ENCODE data around the gene NUDT22.
A peak's percentile ranks its signal among the peaks of the same experiment; 100 is the strongest.

The NUDT22 gene

GRCh38 chr11:64229744-64230170, 3.7 kb downstream of the NUDT22 start:
- DNase-seq = no peak

GRCh38 chr11:64230171-64230984, 4.3 kb downstream of the NUDT22 start, which contains the start of gene DNAJC4:
DNAJC4 (plus strand) TSS chr11:64230548; CDS start chr11:64230855, 307 bp downstream.
- peak; percentile 95 for DNase-seq

- DNase-seq = no peak
These were observed 4.9 kb downstream of the NUDT22 start for GRCh38 chr11:64230985-64231365.

- DNase-seq = no peak
These were observed 5.5 kb downstream of the NUDT22 start for GRCh38 chr11:64231546-64231945.

- no peak for DNase-seq
These were observed 6.3 kb downstream of the NUDT22 start for GRCh38 chr11:64232182-64232966.

- DNase-seq = no peak
These were observed 6.9 kb downstream of the NUDT22 start for GRCh38 chr11:64232967-64233315.

GRCh38 chr11:64233913-64234586, 8.0 kb downstream of the NUDT22 start, which contains the start of gene VEGFB:
VEGFB (plus strand) TSS chr11:64234584; CDS start chr11:64234834, 250 bp downstream.
- DNase-seq = peak; percentile 91

GRCh38 chr11:64234647-64235379, 8.7 kb downstream of the NUDT22 start:
- DNase-seq = peak; percentile 86

- no peak for DNase-seq
These were observed 9.5 kb downstream of the NUDT22 start for GRCh38 chr11:64235437-64236161.

GRCh38 chr11:64237484-64237951, 11.4 kb downstream of the NUDT22 start:
- DNase-seq = no peak

- no peak for DNase-seq
These were observed 12.0 kb downstream of the NUDT22 start for GRCh38 chr11:64238076-64238475.

- DNase-seq = no peak
These were observed 12.9 kb downstream of the NUDT22 start for GRCh38 chr11:64238999-64239398.

- no peak for DNase-seq
These were observed 13.8 kb downstream of the NUDT22 start for GRCh38 chr11:64239662-64240434.

GRCh38 chr11:64240435-64241240, 14.6 kb downstream of the NUDT22 start, which contains the start of gene FKBP2:
FKBP2 (plus strand) TSS chr11:64241095; CDS start chr11:64242388, 1,293 bp downstream.
- peak; percentile 99 for DNase-seq

GRCh38 chr11:64241241-64241490, 15.1 kb downstream of the NUDT22 start:
- DNase-seq = peak; percentile 100

- no peak for DNase-seq
These were observed 15.7 kb downstream of the NUDT22 start for GRCh38 chr11:64241491-64242374.

GRCh38 chr11:64243236-64243854, 17.3 kb downstream of the NUDT22 start:
- no peak for DNase-seq

GRCh38 chr11:64244107-64244506, 18.0 kb downstream of the NUDT22 start:
- DNase-seq = no peak

GRCh38 chr11:64244966-64245365, 18.9 kb downstream of the NUDT22 start:
- DNase-seq = no peak
